ENCODE data around the gene SPSB3. TPM values are rescaled to one million over a fixed set of nuclear protein-coding genes. Genes with fewer than 3 reads are reported as not detected.

Gene SPSB3
- total RNA-seq, 1 donor from 2014 or later = 36.8 TPM

- intact Hi-C loops (cut with micrococcal nuclease) = no loop called here
- Histone ChIP-seq H3K27me3 (ENCODE audit: low read depth) (no peaks in the 10 kb centered on the region), H3K36me3 (peaks cover 90% of the 10 kb centered on the region), H3K4me1 (no peaks in the 10 kb centered on the region), H3K4me3 (no peak overlapping the region), H3K27ac (replicated peaks) (no peak overlapping the region), H3K9me3 (replicated peaks) (no peaks in the 10 kb centered on the region)
- DNase-seq = no peak
- TF ChIP-seq CTCF (IDR thresholded peaks at IDR 0.05; ENCODE audit: borderline replicate concordance) = no peak
Measured at GRCh38 chr16:1762196-1762878, 20.0 kb downstream of the SPSB3 start.

- Histone ChIP-seq H3K4me1 (no peaks in the 10 kb centered on the region), H3K4me3 (no peak overlapping the region), H3K36me3 (peaks cover 89% of the 10 kb centered on the region), H3K27ac (replicated peaks) (no peak overlapping the region), H3K27me3 (ENCODE audit: low read depth) (no peaks in the 10 kb centered on the region), H3K9me3 (replicated peaks) (no peaks in the 10 kb centered on the region)
- intact Hi-C loops (cut with micrococcal nuclease) = no loop called here
- no peak for TF ChIP-seq CTCF (IDR thresholded peaks at IDR 0.05; ENCODE audit: borderline replicate concordance)
- DNase-seq = no peak
Measured at GRCh38 chr16:1761751-1762150, 20.6 kb downstream of the SPSB3 start.

- Histone ChIP-seq H3K36me3 (peaks cover 81% of the 10 kb centered on the region), H3K4me1 (no peaks in the 10 kb centered on the region), H3K9me3 (replicated peaks) (no peaks in the 10 kb centered on the region), H3K4me3 (no peak overlapping the region), H3K27ac (replicated peaks) (no peak overlapping the region), H3K27me3 (ENCODE audit: low read depth) (no peaks in the 10 kb centered on the region)
- no peak for TF ChIP-seq CTCF (IDR thresholded peaks at IDR 0.05; ENCODE audit: borderline replicate concordance)
- DNase-seq = no peak
- intact Hi-C loops (cut with micrococcal nuclease) = no loop called here
Measured at GRCh38 chr16:1760911-1761310, 21.5 kb downstream of the SPSB3 start.

- no peaks in the 10 kb centered on the region for H3K27me3 ChIP-seq (ENCODE audit: low read depth)
- TF ChIP-seq CTCF (IDR thresholded peaks at IDR 0.05; ENCODE audit: borderline replicate concordance) = no peak
- no peak for DNase-seq
- H3K36me3 ChIP-seq = peaks cover 79% of the 10 kb centered on the region
- H3K4me1 ChIP-seq = no peaks in the 10 kb centered on the region
- intact Hi-C loops (cut with micrococcal nuclease) = no loop called here
- H3K9me3 ChIP-seq (replicated peaks) = no peaks in the 10 kb centered on the region
- H3K27ac ChIP-seq (replicated peaks) = no peak overlapping the region
- no peak overlapping the region for H3K4me3 ChIP-seq
Measured at GRCh38 chr16:1759511-1759910, 22.9 kb downstream of the SPSB3 start.

- Histone ChIP-seq H3K4me1 (no peaks in the 10 kb centered on the region), H3K27ac (replicated peaks) (no peak overlapping the region), H3K4me3 (no peak overlapping the region), H3K27me3 (ENCODE audit: low read depth) (no peaks in the 10 kb centered on the region), H3K36me3 (peaks cover 81% of the 10 kb centered on the region), H3K9me3 (replicated peaks) (no peaks in the 10 kb centered on the region)
- no peak for TF ChIP-seq CTCF (IDR thresholded peaks at IDR 0.05; ENCODE audit: borderline replicate concordance)
- intact Hi-C loops (cut with micrococcal nuclease) = no loop called here
- no peak for DNase-seq
Measured at GRCh38 chr16:1758923-1759322, 23.4 kb downstream of the SPSB3 start.

Data from left ventricle myocardium inferior (tissue), 1 donor.